AG09319 (cell line): Measurements from ENCODE around the gene OSBPL1A.

Experiments used
- DNase-seq: peaks from one replicate; pipeline ENCODE4 v3.0.0-alpha.2; 2010; ENCODE audit warnings: low read depth; ENCODE audit errors: extremely low read depth
- TF ChIP-seq, protein P1 (sequence below): IDR thresholded peaks from 2 replicates; pipeline ENCODE4 v1.5.1; 2011; ENCODE audit warnings: low read depth, mild to moderate bottlenecking, inconsistent platforms, low read length, moderate library complexity

The OSBPL1A gene

DNA sequence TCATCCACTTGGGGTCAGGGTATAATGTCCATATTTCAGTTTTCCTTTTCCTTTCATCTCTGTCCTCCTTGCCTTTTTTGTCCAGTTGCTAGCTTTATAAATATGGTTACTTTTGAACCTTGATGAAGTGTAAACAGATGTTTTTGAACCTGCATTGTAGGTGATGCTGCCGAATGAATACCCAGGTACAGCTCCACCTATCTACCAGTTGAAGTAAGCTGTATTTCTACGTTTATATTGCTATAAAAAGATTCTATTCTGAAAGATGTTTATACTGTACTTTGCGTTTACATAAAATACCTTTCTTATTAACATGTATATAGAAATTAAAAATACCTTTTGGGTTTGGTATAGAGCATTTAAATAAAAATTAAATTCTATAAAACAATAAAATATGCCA is 31.1 kb upstream of the OSBPL1A start:
- no peak for DNase-seq
- TF ChIP-seq, protein P1, sequence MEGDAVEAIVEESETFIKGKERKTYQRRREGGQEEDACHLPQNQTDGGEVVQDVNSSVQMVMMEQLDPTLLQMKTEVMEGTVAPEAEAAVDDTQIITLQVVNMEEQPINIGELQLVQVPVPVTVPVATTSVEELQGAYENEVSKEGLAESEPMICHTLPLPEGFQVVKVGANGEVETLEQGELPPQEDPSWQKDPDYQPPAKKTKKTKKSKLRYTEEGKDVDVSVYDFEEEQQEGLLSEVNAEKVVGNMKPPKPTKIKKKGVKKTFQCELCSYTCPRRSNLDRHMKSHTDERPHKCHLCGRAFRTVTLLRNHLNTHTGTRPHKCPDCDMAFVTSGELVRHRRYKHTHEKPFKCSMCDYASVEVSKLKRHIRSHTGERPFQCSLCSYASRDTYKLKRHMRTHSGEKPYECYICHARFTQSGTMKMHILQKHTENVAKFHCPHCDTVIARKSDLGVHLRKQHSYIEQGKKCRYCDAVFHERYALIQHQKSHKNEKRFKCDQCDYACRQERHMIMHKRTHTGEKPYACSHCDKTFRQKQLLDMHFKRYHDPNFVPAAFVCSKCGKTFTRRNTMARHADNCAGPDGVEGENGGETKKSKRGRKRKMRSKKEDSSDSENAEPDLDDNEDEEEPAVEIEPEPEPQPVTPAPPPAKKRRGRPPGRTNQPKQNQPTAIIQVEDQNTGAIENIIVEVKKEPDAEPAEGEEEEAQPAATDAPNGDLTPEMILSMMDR, result no peak

DNA sequence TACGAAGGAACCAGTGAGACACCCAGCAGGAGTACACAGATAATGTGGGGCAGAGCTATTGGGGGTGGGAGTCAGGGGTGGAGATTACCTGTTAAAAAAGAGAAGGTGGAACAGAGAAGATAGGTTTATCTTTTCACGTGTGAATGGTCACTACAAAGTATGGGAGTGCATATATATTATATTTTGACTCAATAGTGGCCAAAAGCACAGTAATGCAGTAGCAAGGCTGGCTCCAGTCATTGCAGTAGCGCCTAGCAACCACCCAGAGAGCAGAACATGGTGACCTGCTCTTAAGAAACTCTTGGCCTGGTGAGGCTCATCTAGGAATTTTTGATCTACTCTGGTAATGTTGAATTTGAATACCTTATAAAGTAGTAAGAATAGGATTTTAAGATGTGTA is 29.9 kb upstream of the OSBPL1A start:
- TF ChIP-seq, protein P1, result no peak
- no peak for DNase-seq

DNA sequence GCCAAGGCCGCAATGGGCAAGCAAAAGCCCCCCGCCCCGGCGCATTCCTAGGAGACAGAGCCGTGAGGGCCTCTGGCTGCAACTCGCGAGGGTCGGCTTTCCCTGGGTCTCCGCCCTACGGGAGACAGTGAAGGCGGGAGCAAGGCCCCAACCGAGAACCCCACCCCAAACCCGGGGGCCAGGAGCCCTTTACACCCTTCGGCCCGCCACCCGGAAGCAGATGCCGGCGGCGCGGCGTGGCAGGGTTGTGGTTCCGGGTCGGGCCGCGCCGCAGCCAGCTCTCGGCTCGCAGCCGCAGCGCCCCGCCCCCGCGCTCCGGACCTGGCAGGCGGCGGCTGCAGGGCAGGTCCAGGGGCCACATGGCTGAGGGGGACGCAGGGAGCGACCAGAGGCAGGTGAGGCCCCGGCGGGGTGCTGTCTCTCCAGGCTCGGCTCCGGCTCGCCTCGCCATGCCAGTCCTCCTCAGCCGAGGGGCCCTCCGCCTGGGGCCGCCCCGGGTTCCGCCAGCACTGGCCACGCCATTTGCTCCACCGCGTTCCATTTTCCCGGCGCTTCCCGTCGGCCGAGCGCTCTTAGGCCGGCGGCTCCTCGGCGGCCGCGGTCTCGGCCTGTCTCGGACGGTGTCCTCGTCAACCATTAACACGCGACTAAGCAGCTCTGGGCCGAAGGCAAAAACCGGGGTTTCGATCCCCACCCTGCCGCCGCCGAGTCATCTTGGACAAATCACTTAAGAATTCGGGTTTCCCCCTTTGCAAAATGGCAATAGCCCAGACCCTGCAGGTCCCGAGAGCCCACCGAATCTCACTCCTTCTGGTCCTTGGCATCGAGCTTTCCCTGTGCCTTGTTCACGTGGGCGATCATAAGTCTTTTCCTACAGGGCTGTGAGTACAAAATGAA is 29.0 kb upstream of the OSBPL1A start, which contains the start of gene IMPACT:
TSS of gene IMPACT (plus strand) at position 273 of the 897 bp plus-strand sequence. CDS start at position 360, 87 bp downstream.
- TF ChIP-seq, protein P1, result no peak
- DNase-seq, result peak; percentile 46

- DNase-seq, result no peak
- TF ChIP-seq, protein P1, result no peak
Measured at GRCh38 chr18:24426073-24426397, 28.4 kb upstream of the OSBPL1A start.

GRCh38 chr18:24421831-24422230 is 24.2 kb upstream of the OSBPL1A start:
- no peak for DNase-seq
- TF ChIP-seq, protein P1, result no peak

GRCh38 chr18:24420551-24420950 is 22.9 kb upstream of the OSBPL1A start:
- TF ChIP-seq, protein P1, result no peak
- no peak for DNase-seq

- TF ChIP-seq, protein P1, result no peak
- no peak for DNase-seq
Measured at GRCh38 chr18:24417480-24417879, 19.9 kb upstream of the OSBPL1A start.
